ENCODE results near the gene FBXO47.

Gene FBXO47

GRCh38 chr17:38888842-38889241 lies 78.4 kb downstream of the FBXO47 start:
- DNase-seq (ENCODE audit: low read depth, low spot score) = no peak
- H3K27ac ChIP-seq = no peak overlapping the region

- H3K27ac ChIP-seq = no peak overlapping the region
- no peak for DNase-seq (ENCODE audit: low read depth, low spot score)
Observed at GRCh38 chr17:38886643-38887010, 80.6 kb downstream of the FBXO47 start.

All from epithelial cell of prostate (primary cell).